GM18867 (cell line): ENCODE data around the gene PPP1R9A.

Source experiments
- ATAC-seq: cut with Tn5 transposase; IDR thresholded peaks from one replicate; pipeline ENCODE4 v1.9.1; 2021; ENCODE audit warnings: mild to moderate bottlenecking, moderate library complexity; ENCODE audit not compliant: unreplicated experiment

Gene PPP1R9A

DNA sequence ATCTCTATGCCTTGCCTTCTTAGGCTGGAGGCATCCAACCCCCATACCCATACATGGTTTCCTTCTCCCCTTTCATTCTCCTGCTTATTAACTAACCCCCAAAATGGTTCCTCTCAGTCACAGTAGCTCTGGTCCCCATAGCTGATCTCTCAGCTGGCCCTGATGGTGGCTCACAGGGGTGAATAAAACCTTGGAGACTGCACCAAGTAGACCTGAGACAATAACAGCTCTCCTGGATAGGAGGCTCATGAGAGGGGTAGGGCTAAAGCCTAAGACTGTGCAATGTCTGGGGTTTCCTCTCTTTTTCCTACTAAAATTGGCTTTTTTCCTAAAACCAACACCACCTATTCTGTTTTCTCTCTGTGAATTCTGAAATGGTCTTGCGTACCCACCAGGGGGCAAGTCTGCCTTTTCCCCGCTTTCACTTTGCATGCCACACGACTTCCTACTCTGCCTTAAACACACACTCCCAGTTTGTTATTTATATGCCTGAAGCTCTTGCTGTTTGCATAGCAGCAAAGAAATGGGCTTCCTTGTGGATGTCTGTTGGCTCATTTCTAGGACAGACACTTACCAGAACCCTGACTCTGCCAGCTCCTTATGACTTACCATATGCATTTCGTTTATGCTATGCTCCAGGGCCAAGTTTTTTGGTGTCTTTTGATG lies 435.4 kb downstream of the PPP1R9A start:
- no peak for ATAC-seq
